Endodermal cell (in vitro differentiated cells): ENCODE data around the gene TNFSF8. TPM values are rescaled to one million over a fixed set of nuclear protein-coding genes. Genes with fewer than 3 reads are reported as not detected.

Experiments
- DNase-seq: peaks from one replicate; pipeline ENCODE4 v3.0.0-alpha.2; 2017
- H3K27ac ChIP-seq: 2 replicates; pipeline ENCODE4 v1.5.1; 2013; ENCODE audit warnings: mild to moderate bottlenecking, low read depth, low read length, moderate library complexity
- H3K27me3 ChIP-seq: 2 replicates; pipeline ENCODE4 v1.6.1; 2013; ENCODE audit warnings: mild to moderate bottlenecking, low read length, moderate library complexity; ENCODE audit not compliant: insufficient read depth, control insufficient read depth, poor library complexity, severe bottlenecking
- H3K36me3 ChIP-seq: 2 replicates; pipeline ENCODE4 v1.7.0; 2013; ENCODE audit warnings: mild to moderate bottlenecking, low read length, moderate library complexity; ENCODE audit not compliant: control insufficient read depth, insufficient read depth
- H3K4me1 ChIP-seq: one replicate; pipeline ENCODE4 v1.7.0; 2013; ENCODE audit warnings: low read length; ENCODE audit not compliant: control insufficient read depth, insufficient read depth
- H3K4me3 ChIP-seq: 2 replicates; pipeline ENCODE4 v1.5.1; 2013; ENCODE audit warnings: mild to moderate bottlenecking, low read length, moderate library complexity
- H3K9ac ChIP-seq: 2 replicates; pipeline ENCODE4 v1.6.1; 2013; ENCODE audit warnings: mild to moderate bottlenecking, low read length, moderate library complexity; ENCODE audit not compliant: poor library complexity, severe bottlenecking; ENCODE audit errors: extremely low read depth
- H3K9me3 ChIP-seq: 2 replicates; pipeline ENCODE4 v1.6.1; 2013; ENCODE audit warnings: mild to moderate bottlenecking, low read length, moderate library complexity; ENCODE audit not compliant: control insufficient read depth
- H3K27ac Mint-ChIP-seq: 2 replicates; pipeline ENCODE4 v1.8.0; 2020; ENCODE audit warnings: mixed read lengths
- H3K27me3 Mint-ChIP-seq: 2 replicates; pipeline ENCODE4 v1.8.0; 2021; ENCODE audit warnings: mild to moderate bottlenecking, mixed read lengths; ENCODE audit not compliant: insufficient read depth
- H3K36me3 Mint-ChIP-seq: 2 replicates; pipeline ENCODE4 v1.8.0; 2020; ENCODE audit warnings: low read depth, mixed read lengths
- H3K4me1 Mint-ChIP-seq: 2 replicates; pipeline ENCODE4 v1.8.0; 2020; ENCODE audit warnings: mixed read lengths
- H3K4me3 Mint-ChIP-seq: 2 replicates; pipeline ENCODE4 v1.8.0; 2020; ENCODE audit warnings: mild to moderate bottlenecking, moderate library complexity, mixed read lengths
- H3K9me3 Mint-ChIP-seq: 2 replicates; pipeline ENCODE4 v1.8.0; 2020; ENCODE audit warnings: mild to moderate bottlenecking, mixed read lengths
- WGBS, 2 experiments: methylation state at CpG; one replicate each; pipeline versions ENCODE4 v1.1.5 to v1.1.7; 2013; ENCODE audit warnings: missing lambda C conversion rate in 2 of 2, mixed read lengths in 1 of 2; ENCODE audit not compliant: insufficient coverage in 1 of 2, insufficient read length in 1 of 2; 5-methylcytosine and 5-hydroxymethylcytosine counted together
- total RNA-seq, 2 donors: library from RNA; stranded (reverse); fragmentation: NEBNext Ultra II Directional in 1 of 2; extraction: Animal tissue kit (Norgen Biotek cat#: 25700) in 1 of 2; gene quantifications; 2 replicates in 1 of 2; 3 replicates in 1 of 2; pipeline ENCODE4 v1.2.1, GENCODE V29; 2021
- TF ChIP-seq, protein P1 (sequence below): fragments of 200-600 bp; sonication (generic); conservative IDR thresholded peaks from 2 replicates; pipeline ENCODE4 v1.5.0; 2021; ENCODE audit warnings: antibody characterized with exemption, mild to moderate bottlenecking

Gene TNFSF8
- total RNA-seq, 2 donors from 2014 or later = not detected

DNA sequence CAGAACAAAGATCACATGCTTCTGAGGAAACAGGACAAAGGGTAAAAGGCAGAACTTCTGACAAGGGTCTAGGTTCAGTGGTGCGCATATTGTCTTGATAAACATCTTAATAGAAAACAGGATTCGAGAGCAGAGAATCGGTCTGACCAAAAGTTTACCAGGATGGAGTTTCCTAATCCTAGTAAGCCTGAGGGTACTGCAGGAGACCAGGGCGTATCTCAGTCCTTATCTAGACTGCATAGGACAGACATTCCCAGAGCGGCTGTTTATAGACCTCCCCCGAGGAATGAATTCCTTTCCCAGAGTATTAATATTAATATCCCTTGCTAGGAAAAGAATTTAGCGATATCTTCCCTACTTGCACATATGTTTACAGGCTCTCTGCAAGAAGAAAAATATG is 32.4 kb upstream of the TNFSF8 start:
- H3K27me3 Mint-ChIP-seq = peaks cover 5% of the 10 kb centered on the region
- no peak overlapping the region for H3K4me3 ChIP-seq
- H3K4me1 ChIP-seq = no peaks in the 10 kb centered on the region
- peaks cover 62% of the 10 kb centered on the region for H3K9me3 ChIP-seq
- no peak overlapping the region for H3K27ac Mint-ChIP-seq
- TF ChIP-seq, protein P1, sequence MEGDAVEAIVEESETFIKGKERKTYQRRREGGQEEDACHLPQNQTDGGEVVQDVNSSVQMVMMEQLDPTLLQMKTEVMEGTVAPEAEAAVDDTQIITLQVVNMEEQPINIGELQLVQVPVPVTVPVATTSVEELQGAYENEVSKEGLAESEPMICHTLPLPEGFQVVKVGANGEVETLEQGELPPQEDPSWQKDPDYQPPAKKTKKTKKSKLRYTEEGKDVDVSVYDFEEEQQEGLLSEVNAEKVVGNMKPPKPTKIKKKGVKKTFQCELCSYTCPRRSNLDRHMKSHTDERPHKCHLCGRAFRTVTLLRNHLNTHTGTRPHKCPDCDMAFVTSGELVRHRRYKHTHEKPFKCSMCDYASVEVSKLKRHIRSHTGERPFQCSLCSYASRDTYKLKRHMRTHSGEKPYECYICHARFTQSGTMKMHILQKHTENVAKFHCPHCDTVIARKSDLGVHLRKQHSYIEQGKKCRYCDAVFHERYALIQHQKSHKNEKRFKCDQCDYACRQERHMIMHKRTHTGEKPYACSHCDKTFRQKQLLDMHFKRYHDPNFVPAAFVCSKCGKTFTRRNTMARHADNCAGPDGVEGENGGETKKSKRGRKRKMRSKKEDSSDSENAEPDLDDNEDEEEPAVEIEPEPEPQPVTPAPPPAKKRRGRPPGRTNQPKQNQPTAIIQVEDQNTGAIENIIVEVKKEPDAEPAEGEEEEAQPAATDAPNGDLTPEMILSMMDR = no peak
- H3K27me3 ChIP-seq = no peaks in the 10 kb centered on the region
- peaks cover 4% of the 10 kb centered on the region for H3K36me3 Mint-ChIP-seq
- H3K9me3 Mint-ChIP-seq = peaks cover 68% of the 10 kb centered on the region
- no peak overlapping the region for H3K27ac ChIP-seq
- H3K4me3 Mint-ChIP-seq = no peak overlapping the region
- H3K4me1 Mint-ChIP-seq = no peaks in the 10 kb centered on the region
- DNase-seq = no peak
- WGBS, 2 experiments = 85 to 91% methylated on average over 3 to 7 of the region's 7 CpGs
- H3K9ac ChIP-seq = no peak overlapping the region
- H3K36me3 ChIP-seq = no peaks in the 10 kb centered on the region

DNA sequence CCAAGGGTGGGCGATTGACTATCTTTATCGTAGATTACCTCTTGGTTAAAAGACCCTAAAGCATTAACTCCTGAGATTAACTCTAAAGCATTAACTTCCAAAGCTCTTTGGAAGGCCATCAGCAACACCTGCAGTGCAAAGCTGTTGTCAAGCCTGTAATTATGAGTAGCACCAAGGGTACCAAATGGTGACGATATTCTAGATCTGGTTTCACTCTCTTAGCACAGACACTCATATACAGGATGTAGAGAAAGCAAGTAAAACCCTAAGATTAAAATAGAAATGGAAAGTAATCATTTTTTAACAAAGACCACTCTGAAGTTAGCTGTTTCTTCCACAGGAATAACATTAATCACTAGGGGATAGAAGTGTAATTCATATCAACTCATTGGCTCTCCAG is 29.9 kb upstream of the TNFSF8 start:
- TF ChIP-seq, protein P1 = no peak
- peaks cover under 1% of the 10 kb centered on the region for H3K4me1 Mint-ChIP-seq
- Histone ChIP-seq H3K9me3 (peaks cover 58% of the 10 kb centered on the region), H3K27me3 (no peaks in the 10 kb centered on the region), H3K36me3 (no peaks in the 10 kb centered on the region), H3K4me3 (no peak overlapping the region), H3K9ac (no peak overlapping the region), H3K27ac (no peak overlapping the region), H3K4me1 (no peaks in the 10 kb centered on the region)
- H3K36me3 Mint-ChIP-seq = peaks cover 4% of the 10 kb centered on the region
- DNase-seq = no peak
- H3K4me3 Mint-ChIP-seq = no peak overlapping the region
- H3K27ac Mint-ChIP-seq = no peak overlapping the region
- peaks cover 11% of the 10 kb centered on the region for H3K27me3 Mint-ChIP-seq
- H3K9me3 Mint-ChIP-seq = peaks cover 58% of the 10 kb centered on the region
- 89 to 92% methylated on average over 2 to 3 of the region's 3 CpGs for WGBS, 2 experiments

DNA sequence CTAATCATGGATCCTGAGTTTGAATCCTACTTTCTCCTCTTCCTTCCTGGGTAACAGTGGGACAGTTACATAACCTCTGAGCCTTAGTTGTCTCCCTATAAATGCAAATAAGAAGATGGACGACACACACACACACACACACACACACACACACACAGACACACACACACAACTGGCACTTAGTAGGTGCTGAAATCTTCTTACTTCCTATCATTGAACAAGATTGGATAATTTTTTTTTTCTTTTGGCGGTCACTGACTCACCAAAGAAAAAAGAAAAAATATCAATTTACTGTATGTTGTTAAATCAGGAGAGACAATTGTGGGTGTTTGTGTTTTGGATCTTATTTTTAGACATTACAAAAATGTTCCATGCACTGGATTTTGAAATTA is 28.4 kb upstream of the TNFSF8 start:
- Histone ChIP-seq H3K4me3 (no peak overlapping the region), H3K36me3 (no peaks in the 10 kb centered on the region), H3K27ac (no peak overlapping the region), H3K4me1 (no peaks in the 10 kb centered on the region), H3K9me3 (peaks cover 48% of the 10 kb centered on the region), H3K9ac (no peak overlapping the region), H3K27me3 (no peaks in the 10 kb centered on the region)
- 100% methylated on average over 1 of the region's 2 CpGs; no CpG with 5 or more reads in 1 of the 2 experiments for WGBS, 2 experiments
- Mint-ChIP-seq H3K27ac (no peak overlapping the region), H3K36me3 (peaks cover 4% of the 10 kb centered on the region), H3K4me3 (no peak overlapping the region), H3K9me3 (peaks cover 48% of the 10 kb centered on the region), H3K4me1 (peaks cover 2% of the 10 kb centered on the region), H3K27me3 (peaks cover 11% of the 10 kb centered on the region)
- TF ChIP-seq, protein P1 = no peak
- no peak for DNase-seq
